GM23248 (cell line): ENCODE data around the gene GPR137C.

Experiments used
- EZH2 ChIP-seq: fragments of 200-600 bp; sonication (generic); IDR thresholded peaks from 2 replicates; pipeline ENCODE4 v1.6.1; 2018; ENCODE audit warnings: antibody characterized with exemption, mild to moderate bottlenecking; ENCODE audit not compliant: insufficient read depth, poor library complexity, severe bottlenecking
- EZH2phosphoT487 ChIP-seq: fragments of 200-600 bp; sonication (generic); IDR thresholded peaks from 2 replicates; pipeline ENCODE4 v1.6.1; 2018; ENCODE audit warnings: antibody characterized with exemption, moderate library complexity, mild to moderate bottlenecking, low read depth; ENCODE audit not compliant: insufficient read depth

GRCh38 chr14:52596861-52597260, 44.2 kb downstream of the GPR137C start:
- TF ChIP-seq EZH2 (no peak), EZH2phosphoT487 (no peak)
